ENCODE data around the gene TRAPPC12. TPM values are rescaled to one million over a fixed set of nuclear protein-coding genes. Genes with fewer than 3 reads are reported as not detected.
A peak's percentile ranks its signal among the peaks of the same experiment; 100 is the strongest.

The TRAPPC12 gene
- total RNA-seq, 1 donor = 62.7 TPM

- peak; percentile 99 for TF ChIP-seq CTCF (IDR thresholded peaks at IDR 0.05; ENCODE audit: insufficient read depth, low read length)
- DNase-seq (ENCODE audit: low read depth) = peak; percentile 60
- no peak overlapping the region for H3K4me3 ChIP-seq (ENCODE audit: low read depth, low read length)
Observed at GRCh38 chr2:3423492-3424170, 44.1 kb downstream of the TRAPPC12 start.

GRCh38 chr2:3424171-3424795 is 44.8 kb downstream of the TRAPPC12 start:
- H3K4me3 ChIP-seq (ENCODE audit: low read depth, low read length) = no peak overlapping the region
- no peak for TF ChIP-seq CTCF (IDR thresholded peaks at IDR 0.05; ENCODE audit: insufficient read depth, low read length)
- DNase-seq (ENCODE audit: low read depth) = no peak

- no peak for DNase-seq (ENCODE audit: low read depth)
- no peak overlapping the region for H3K4me3 ChIP-seq (ENCODE audit: low read depth, low read length)
- no peak for TF ChIP-seq CTCF (IDR thresholded peaks at IDR 0.05; ENCODE audit: insufficient read depth, low read length)
Observed at GRCh38 chr2:3426615-3427014, 47.1 kb downstream of the TRAPPC12 start.

- no peak for TF ChIP-seq CTCF (IDR thresholded peaks at IDR 0.05; ENCODE audit: insufficient read depth, low read length)
- no peak for DNase-seq (ENCODE audit: low read depth)
- H3K4me3 ChIP-seq (ENCODE audit: low read depth, low read length) = no peak overlapping the region
Observed at GRCh38 chr2:3427272-3427671, 47.8 kb downstream of the TRAPPC12 start.

GRCh38 chr2:3428577-3428976 is 49.1 kb downstream of the TRAPPC12 start:
- no peak for DNase-seq (ENCODE audit: low read depth)
- no peak overlapping the region for H3K4me3 ChIP-seq (ENCODE audit: low read depth, low read length)
- TF ChIP-seq CTCF (IDR thresholded peaks at IDR 0.05; ENCODE audit: insufficient read depth, low read length) = no peak

GRCh38 chr2:3429066-3429610 is 49.6 kb downstream of the TRAPPC12 start:
- no peak overlapping the region for H3K4me3 ChIP-seq (ENCODE audit: low read depth, low read length)
- peak; percentile 63 for DNase-seq (ENCODE audit: low read depth)
- TF ChIP-seq CTCF (IDR thresholded peaks at IDR 0.05; ENCODE audit: insufficient read depth, low read length) = no peak

All from fibroblast of the aortic adventitia (primary cell).